ENCODE results near the gene CMTR1.

CMTR1 gene

DNA sequence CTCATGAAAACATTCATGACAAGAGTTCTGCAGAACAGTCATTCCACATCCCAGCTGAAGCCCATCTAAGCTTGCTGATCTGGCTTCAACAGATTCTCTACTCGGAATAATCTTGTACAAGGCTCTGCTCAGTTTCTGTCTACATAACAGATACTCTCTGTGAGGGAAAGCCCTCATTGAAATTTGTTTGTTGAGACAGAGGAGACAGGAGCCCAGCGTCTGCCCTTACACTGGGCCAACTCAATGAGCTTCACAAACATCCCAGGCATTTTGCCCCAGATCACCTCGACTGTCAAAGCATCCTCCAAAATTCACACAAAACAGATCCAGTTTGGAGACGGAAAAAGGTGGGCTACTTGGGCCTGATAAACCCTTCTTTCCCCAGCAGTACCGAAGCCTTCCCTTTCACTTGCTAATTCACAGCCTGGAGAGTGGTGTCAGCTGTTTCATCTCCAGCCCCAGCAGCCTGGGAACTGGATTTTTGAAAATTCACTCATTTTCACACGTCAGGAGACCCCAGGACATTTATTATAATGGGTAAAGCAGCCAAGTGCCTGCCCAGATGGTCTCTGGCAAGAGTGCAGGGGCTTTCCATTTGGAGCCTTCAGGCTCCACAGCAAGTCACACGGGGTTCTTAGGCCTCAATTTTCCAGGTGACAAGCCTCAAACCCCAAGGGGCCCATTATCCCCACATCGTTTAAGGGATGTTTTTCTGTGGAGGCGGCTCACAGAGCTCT is 59.4 kb downstream of the CMTR1 start:
- CTCF ChIA-PET = no interaction called here
- POLR2A ChIA-PET = interaction anchor here (1.1 kb wide), 1 partner anchor 8 kb away, joined by 3 read pairs; the partner anchor contains the start of gene CCDC167
- TF ChIP-seq SUZ12 (IDR thresholded peaks at IDR 0.05) (no peak), CTBP1 (IDR thresholded peaks at IDR 0.05; ENCODE audit: borderline replicate concordance) (no peak), FOXK2 (IDR thresholded peaks at IDR 0.05) (no peak)
- no peak for DNase-seq (ENCODE audit: extremely low spot score)

DNA sequence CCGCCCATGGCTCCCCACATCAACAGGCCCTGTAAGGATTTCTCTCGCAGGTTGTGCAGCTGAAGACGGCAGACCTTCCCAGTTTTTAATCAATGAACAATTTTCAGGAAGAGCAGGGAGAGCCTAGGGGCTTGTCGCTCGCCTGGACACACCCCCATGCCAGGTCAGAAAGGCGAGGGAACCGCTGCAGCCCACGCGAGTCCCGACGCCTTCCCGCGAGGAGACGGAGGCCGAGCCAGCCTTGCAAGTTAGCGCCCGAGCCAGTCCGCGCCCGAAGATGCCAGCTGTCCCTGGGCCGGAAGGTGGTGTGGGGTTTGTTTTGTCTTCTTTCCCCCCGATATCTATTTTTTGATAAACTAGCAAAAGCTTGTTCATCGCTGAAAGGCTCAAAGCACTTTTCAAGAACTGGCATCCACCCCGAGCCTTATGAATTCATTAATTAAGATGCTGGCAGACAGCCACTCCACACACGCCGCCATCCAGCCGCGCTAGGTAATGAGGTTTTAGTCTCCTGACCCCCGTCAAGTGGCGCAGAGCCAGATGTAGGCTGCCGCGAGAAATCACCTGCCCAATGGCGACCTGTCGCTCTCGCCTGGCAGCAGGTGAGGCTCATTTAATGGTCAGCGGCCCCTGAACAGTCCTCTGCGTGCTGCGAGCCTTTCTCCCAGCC is 60.1 kb downstream of the CMTR1 start:
- no peak for DNase-seq (ENCODE audit: extremely low spot score)
- CTCF ChIA-PET = no interaction called here
- POLR2A ChIA-PET = no interaction called here
- TF ChIP-seq ELF4 (IDR thresholded peaks at IDR 0.05) (no peak), LEF1 (IDR thresholded peaks at IDR 0.05; ENCODE audit: borderline replicate concordance) (no peak), FOXA1 (IDR thresholded peaks at IDR 0.05) (no peak)

DNA sequence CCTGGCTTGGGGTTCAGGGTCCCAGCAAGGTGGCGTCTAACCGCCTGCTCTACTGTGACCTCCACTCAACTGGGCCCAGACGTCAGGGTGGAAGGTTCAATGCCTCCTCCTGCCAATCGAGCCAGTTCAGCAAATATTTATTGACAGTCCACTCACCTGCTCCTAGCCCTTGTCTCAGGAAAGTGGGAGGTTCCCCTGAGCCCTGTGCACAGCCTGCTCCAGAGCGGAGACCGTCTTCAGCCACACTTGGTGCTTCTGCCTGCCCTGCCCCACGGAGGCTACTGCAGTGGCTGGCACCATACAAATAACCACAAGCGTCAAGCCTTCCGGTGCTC is 60.6 kb downstream of the CMTR1 start:
- no peak for DNase-seq (ENCODE audit: extremely low spot score)
- ChIA-PET CTCF (no interaction called here), POLR2A (no interaction called here)
- no peak for TF ChIP-seq LEF1 (IDR thresholded peaks at IDR 0.05; ENCODE audit: borderline replicate concordance)
- no peak for TF ChIP-seq ELF4 (IDR thresholded peaks at IDR 0.05)
- TF ChIP-seq CTBP1 (IDR thresholded peaks at IDR 0.05; ENCODE audit: borderline replicate concordance) = no peak
- TF ChIP-seq NFRKB (IDR thresholded peaks at IDR 0.05) = no peak
- no peak for TF ChIP-seq SP1 (IDR thresholded peaks at IDR 0.05)
- no peak for TF ChIP-seq TARDBP (IDR thresholded peaks at IDR 0.05)
- TF ChIP-seq L3MBTL2 (conservative IDR thresholded peaks at IDR 0.05) = no peak
- no peak for TF ChIP-seq ARNT (IDR thresholded peaks at IDR 0.05)
- TF ChIP-seq FOXM1 (IDR thresholded peaks at IDR 0.05; ENCODE audit: borderline replicate concordance) = no peak
- TF ChIP-seq, protein P1, sequence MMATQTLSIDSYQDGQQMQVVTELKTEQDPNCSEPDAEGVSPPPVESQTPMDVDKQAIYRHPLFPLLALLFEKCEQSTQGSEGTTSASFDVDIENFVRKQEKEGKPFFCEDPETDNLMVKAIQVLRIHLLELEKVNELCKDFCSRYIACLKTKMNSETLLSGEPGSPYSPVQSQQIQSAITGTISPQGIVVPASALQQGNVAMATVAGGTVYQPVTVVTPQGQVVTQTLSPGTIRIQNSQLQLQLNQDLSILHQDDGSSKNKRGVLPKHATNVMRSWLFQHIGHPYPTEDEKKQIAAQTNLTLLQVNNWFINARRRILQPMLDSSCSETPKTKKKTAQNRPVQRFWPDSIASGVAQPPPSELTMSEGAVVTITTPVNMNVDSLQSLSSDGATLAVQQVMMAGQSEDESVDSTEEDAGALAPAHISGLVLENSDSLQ (IDR thresholded peaks at IDR 0.05) = no peak
- TF ChIP-seq BHLHE40 (IDR thresholded peaks at IDR 0.05; ENCODE audit: borderline replicate concordance) = no peak
- TF ChIP-seq FOXK2 (IDR thresholded peaks at IDR 0.05) = no peak
- no peak for TF ChIP-seq FOXA1 (IDR thresholded peaks at IDR 0.05)
- TF ChIP-seq ZNF384 (IDR thresholded peaks at IDR 0.05) = no peak
- no peak for TF ChIP-seq HDGF (IDR thresholded peaks at IDR 0.05; ENCODE audit: borderline replicate concordance)

DNA sequence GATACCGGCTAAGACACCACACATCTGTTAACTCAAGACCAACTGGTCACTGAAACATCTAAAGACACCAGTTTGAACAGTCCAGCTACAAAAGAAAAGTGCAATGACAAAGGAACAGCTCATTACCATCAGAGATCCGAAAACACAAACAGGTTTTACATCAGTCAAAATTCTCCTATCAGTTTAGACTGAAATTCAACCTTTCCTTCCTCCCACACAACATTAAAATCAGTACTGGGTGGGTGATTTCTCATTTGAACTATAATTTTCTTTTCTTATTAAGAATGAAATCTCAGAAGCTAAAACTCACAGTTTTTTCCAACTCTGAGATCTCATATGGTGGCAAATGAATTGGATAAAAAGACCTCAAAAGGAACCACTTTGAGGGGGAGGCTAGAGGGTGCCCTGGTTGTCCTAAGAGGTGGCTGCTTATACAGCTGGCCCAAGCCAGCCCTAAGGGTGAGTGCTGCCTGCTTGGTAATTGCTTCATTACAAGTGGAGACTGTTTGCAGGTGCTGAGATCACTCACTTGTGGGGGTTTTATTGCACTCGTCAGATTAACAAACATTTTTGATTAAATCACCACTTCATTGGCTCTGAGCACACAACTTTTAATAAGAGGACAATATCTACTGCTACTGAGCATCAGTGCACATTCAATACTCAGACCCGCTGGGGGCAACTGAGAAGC is 62.4 kb downstream of the CMTR1 start:
- ChIA-PET POLR2A (interaction anchor here (1.3 kb wide), 1 partner anchor 14 kb away, joined by 3 read pairs; no protein-coding TSS in a partner anchor), CTCF (no interaction called here)
- no peak for DNase-seq (ENCODE audit: extremely low spot score)
- TF ChIP-seq FOXK2 (IDR thresholded peaks at IDR 0.05) (no peak), SP1 (IDR thresholded peaks at IDR 0.05) (no peak), TARDBP (IDR thresholded peaks at IDR 0.05) (no peak), L3MBTL2 (conservative IDR thresholded peaks at IDR 0.05) (no peak), ARNT (IDR thresholded peaks at IDR 0.05) (no peak), ELF4 (IDR thresholded peaks at IDR 0.05) (no peak), HDGF (IDR thresholded peaks at IDR 0.05; ENCODE audit: borderline replicate concordance) (no peak)

DNA sequence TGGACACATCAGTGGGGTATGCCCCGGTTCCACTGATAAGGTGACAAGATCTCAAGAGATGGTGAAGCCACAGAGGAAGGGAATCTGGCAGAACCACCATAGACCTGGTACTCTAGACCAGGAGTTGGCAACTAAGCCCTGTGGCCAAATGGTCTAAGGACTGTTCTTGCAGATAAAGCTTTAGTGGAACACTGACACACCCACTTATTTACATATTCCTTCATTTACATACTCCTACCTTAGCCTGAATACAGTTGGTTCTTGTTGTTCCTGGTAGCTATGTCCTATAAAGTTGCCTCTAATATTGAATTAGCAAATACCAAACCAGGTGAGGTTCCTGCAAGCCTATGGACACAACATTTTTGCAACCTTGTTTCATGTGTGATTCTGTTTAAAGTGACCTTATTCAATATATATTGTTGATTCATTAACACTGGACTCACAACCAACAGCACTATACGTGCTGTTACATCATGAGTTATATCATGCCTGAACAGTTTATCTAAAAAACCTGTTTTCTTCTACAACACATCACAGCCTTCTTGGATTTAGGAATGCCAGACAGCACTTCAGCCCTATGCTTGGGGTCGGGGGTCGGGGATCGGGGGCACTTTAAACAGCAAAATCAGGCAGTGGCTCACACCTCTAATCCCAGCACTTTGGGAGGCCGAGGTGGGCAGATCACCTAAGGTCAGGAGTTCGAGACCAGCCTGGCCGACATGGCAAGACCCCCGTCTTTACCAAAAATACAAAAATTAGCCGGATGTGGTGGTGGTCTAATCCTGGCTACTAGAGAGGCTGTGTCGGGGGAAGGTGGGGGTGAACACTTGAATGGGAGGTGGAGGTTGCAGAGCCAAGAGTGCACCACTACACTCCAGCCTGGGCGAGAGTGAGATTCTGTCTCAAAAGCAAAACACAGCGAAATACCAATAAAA is 64.2 kb downstream of the CMTR1 start:
- ChIA-PET POLR2A (interaction anchor here (1.0 kb wide), 1 partner anchor 321 kb away, joined by 3 read pairs; no protein-coding TSS in a partner anchor), CTCF (no interaction called here)
- TF ChIP-seq ZNF384 (IDR thresholded peaks at IDR 0.05) = no peak
- no peak for DNase-seq (ENCODE audit: extremely low spot score)

DNA sequence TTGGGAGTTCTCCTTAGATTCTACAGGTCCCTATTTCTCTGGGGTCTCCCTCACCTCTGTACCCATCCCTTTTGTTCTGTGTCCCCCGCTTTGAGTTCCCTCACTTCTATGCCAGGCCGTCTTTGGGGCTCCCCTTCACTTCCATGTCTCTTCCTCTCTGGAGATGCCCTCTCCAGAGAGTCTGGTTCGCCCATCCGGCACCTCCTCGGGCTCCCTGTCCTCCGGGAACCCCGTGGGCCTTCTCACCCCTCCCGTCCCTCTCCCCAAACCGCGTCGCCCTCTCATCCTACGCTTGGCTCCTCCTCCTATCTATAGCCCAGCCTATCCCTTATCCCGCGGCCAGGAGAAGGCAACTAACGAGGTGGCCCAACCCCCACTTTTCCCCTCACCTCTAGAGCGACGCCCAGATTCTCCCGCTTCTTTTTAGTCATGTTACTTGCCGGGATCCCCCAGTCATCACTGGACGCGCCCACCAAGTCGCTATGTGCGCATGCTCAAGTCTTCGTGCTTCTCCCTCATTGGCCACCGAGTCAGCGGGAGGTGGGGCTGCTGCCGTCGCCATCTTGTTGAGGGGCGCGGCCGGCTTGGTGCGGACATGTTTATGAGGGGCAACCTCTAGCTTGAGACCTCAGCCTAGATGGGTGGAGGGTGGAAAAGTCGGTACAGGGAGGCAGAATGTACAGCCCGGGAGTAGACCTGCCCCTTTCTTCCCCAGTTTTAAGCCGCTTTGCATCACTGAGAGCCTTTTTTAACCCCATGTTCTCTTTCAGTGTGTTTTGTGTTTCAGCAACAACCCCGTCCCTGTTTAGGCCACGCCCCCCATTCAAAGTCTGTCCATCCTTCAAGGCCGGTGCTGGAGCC is 66.6 kb downstream of the CMTR1 start, which contains the start of gene CCDC167:
TSS of gene CCDC167 (minus strand) at position 461 of the 861 bp plus-strand sequence. CDS start at position 431, 30 bp downstream.
- ChIA-PET CTCF (interaction anchor here (0.6 to 0.7 kb wide), 3 partner anchors 39 to 1787 kb away, joined by 3 to 5 read pairs (median 3); no protein-coding TSS in a partner anchor), POLR2A (interaction anchor here (0.6 to 1.2 kb wide), 6 partner anchors 8 to 66 kb away, joined by 3 read pairs; no protein-coding TSS in a partner anchor)
- no peak for TF ChIP-seq ARNT (IDR thresholded peaks at IDR 0.05)
- TF ChIP-seq L3MBTL2 (conservative IDR thresholded peaks at IDR 0.05) = peak; percentile 98
- no peak for TF ChIP-seq SP1 (IDR thresholded peaks at IDR 0.05)
- peak; percentile 95 for DNase-seq (ENCODE audit: extremely low spot score)

Data from HEK293T (cell line).